Stimulated activated CD8-positive, alpha-beta memory T cell treated with anti-CD3 and anti-CD28 coated beads, Interleukin-2, amount 100 ng/mL, for 1 hour (primary cell): Measurements from ENCODE around the gene SEC61A2.
A peak's percentile ranks its signal among the peaks of the same experiment; 100 is the strongest.

Experiments
- DNase-seq, 2 donors: peaks; one replicate each; pipeline ENCODE4 v3.0.0-alpha.2; 2020; ENCODE audit warnings: low read depth in 2 of 2

SEC61A2 gene

DNA sequence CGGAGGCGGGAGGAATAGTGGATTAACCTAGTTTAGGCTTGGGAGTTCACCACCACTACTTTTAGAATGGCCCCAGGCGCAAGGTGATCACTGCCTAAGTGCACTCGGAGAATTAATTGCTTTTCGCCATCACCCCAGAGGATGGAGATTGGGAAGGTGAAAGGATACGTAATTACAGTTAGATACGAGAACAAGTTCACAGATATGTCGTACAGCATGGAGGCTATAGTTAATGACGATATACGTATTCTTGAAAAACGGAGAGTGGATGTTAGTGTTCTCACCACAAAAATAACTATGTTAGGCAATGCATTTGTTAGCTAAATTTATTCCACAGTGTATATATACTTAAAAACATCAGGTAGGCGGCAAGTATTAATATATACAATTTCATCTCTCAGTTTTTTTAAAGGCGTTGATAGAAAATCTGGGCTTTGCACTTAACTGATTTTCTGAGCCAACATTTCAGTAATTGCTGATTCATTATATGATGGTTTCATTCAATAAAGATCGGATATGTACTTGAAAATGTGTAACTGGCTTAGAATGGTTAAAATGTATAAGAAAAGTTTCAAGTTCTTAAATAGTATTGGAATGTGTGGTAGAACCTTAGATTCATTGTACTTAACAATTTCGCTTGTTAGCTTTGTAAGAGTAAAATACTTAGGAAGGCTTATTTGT is 67.2 kb downstream of the SEC61A2 start:
- DNase-seq: no peak

DNA sequence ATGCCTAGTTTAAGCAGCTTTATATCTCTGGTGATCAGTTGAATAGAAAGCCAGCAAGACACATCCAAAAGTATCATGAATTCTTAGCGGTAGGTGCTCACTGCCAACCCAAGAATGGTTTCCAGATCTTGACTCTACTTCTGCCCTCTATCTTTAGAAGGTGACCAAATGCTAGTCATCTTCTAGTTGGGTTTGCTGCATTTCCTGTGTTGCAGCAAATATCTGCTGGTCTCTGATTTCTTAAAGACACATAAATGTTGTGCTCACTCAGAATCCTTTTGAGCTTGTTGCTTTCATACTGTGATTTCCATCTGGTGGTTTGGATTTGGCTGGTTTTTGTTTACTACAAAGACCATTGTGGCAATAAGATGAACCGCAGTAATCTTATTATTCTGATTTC is 68.7 kb downstream of the SEC61A2 start:
- no peak for DNase-seq

DNA sequence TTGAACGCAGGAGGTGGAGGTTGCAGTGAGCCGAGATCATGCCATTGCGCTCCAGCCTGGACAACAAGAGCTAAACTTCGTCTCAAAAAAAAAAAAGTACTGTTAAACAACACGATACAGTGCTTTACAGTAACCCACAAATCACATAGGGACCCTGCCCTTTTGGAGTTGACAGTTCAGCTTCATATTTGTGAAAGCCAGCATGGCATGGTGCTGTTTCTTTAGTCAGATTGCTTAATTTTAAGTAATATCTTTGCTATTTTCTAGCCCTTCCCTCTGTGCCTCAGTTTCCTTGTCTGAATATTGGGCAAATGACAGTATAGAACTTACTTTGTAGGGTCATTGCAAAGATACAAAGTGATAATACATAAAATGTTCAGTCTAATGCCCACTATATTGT is 71.4 kb downstream of the SEC61A2 start:
- DNase-seq: no peak

DNA sequence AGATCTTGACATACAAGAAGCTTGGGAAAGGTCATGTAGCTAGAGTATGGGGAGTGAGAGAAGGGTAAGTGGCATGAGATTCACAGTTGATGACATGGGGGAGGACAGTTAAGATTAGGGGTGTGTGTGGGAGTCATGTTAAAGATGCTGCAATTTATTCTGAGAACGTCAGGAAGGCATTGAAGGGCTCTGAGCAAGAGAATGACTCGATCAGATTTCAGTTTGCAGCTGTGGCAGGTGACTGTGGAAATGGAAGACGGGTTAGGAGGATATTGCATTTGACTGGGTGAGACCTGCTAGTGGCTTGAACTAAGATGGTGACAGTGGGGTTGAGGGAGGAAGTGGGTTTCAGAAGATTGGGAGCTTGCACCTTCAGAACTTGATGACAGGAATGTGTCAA is 72.1 kb downstream of the SEC61A2 start:
- no peak for DNase-seq

DNA sequence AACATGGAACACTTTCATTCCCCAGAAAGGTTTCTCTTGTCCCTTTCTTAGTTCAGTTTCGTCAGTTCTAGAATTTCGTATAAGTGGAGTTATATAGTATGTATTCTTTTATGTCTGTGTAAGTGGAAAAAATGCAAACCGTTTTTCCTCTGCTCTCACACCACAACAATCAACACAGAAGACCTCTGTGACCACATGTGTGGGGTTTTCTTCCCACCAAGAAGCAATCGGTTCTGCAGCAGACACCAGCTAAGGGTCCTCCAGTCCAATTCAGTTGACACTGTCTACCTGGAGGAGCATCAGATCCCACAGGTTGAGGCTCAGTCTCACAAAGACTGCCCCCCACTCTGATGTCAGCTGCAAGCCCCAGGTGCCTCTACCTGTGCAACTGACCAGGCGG is 72.7 kb downstream of the SEC61A2 start:
- DNase-seq: no peak

DNA sequence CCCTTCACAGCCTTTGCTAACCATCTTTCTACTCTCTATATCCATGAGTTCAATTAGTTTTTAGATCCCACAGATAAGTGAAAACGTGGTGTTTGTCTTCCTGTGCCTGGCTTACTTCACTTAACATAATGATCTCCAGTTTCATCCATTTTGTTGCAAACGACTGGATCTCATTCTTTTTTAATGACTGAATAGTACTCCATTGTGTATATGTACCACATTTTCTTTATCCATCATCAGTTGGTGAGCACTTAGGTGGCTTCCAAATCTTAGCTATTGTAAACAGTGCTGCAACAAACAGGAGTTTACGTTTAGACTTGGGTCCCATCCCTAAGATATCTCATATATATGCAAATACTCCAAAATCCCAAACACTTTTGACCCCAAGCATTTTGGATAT is 75.6 kb downstream of the SEC61A2 start:
- no peak for DNase-seq

DNA sequence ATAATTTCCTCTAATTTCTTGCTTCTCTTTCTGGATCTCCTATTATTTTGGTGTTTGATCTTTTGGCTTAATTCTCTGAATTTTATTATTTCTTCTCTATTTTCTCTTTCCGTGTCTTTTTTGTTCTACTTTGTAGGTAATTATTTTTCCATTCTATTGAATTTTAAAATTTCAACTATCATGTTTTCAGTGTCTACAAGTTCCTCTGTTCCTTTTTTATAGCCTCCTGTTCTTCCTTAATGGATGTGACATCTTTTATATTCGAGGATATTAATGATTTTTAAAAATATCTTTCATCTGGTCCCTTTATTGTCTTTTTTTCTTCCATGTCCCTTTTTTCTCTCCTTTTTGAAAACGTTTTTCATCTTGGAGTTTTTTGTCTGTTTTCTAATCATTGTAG is 77.6 kb downstream of the SEC61A2 start:
- DNase-seq: no peak

DNA sequence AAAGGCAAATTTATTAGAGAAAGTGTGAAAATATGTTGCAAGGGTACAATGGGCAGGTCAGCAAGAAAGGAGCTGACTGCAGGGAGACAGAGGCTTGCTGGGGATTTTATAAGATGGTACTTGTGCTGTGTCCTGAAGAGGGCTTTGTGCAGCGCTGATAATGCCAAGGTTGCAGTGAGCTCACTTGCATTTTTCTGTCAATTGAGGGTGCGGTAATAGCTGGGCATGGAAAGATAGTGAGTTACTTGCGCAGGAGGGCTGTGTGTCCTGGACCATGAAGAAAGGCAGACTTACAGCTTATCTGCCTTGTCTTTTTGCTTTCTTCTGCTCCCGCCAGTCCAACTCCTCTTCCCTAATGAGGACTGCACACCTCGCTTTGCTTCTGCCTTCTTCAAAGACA is 79.0 kb downstream of the SEC61A2 start:
- no peak for DNase-seq

DNA sequence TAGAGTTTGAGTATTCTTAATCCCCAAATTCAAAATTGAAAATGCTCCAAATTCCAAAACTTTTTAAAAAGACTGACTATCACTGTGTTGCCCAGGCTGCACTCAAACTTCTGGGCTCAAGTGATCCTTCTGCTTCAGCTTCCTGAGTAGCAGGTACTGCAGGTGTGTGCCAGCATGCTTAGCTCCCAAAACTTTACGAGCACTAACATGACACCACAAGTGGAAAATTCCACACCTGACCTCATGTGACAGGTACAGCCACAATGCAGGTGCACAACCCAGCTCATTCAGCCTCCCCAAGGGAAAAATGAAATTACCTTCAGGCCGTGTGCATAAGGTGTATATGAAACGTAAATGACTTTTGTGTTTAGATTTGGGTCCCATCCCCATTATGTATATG is 83.0 kb downstream of the SEC61A2 start:
- no peak for DNase-seq

DNA sequence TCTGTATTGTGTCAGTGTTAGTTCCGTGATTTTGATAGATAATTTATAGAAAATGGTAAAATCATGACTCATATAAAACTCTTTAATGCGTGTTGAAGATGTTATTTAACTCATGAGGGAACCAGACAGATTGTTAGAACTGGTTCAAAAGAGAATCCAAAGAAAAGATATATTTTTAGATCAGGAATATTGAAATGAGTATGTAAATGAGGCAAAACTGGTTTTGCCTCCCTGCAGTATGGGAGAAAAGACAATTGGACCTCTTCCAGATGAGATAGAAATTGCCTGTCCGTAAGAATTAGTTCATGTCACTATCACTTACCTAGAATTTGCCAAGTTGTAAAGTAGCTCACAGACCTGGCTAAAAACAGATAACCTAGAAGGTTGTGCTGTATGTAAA is 84.1 kb downstream of the SEC61A2 start:
- DNase-seq: no peak

DNA sequence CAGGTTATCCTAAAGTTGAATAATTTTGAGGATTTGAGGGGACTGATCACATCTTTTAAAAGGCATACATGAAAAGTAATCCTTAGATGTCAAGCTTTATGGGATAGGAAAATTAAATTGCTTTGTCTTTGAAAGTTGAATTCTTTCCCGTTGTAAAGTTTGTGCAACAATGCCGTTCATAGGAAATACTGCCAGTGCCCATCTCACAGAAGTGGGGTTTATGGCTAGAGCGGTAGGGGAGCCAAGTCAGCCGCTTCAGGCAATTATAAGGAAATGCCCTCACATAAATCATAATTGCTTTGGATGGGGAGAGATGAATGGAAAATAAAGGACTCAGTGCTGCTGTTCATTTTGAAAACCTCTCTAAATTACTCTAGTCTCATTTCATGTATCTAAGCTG is 84.6 kb downstream of the SEC61A2 start:
- no peak for DNase-seq

DNA sequence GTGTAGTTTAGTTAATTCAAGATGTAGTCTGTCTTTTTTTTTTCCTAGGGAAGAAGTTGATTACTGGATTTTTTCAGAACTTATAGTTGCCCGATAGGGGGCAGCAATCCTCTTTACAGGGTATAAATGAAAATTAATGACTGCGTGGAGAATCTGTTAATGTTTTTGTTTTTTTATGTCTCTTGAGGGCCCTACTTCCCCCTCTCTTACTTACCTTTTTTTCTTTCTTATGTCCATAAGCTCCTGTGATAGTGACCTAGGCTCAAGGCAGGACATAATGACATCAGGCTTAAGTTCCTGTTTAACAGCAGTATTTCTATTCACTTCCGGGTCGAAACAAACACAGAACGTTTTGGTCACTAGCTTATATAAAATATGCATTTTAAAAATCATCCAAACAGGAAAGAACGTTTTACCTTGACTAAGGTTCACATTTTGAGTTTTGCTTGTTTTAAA is 85.3 kb downstream of the SEC61A2 start:
- DNase-seq: peak in 1 of 2 donors; percentile 11
